GM19099 (cell line): Measurements from ENCODE around the gene WDR26.

Source experiments
- POLR2A ChIP-seq: IDR thresholded peaks from 3 replicates; pipeline ENCODE4 v1.6.1; 2011; ENCODE audit warnings: low read depth; ENCODE audit not compliant: insufficient read length; ENCODE audit errors: extremely low read depth

Gene WDR26

GRCh38 chr1:224377676-224378006, 57.0 kb downstream of the WDR26 start:
- no peak for TF ChIP-seq POLR2A

GRCh38 chr1:224375059-224375458, 59.5 kb downstream of the WDR26 start:
- no peak for TF ChIP-seq POLR2A

GRCh38 chr1:224373008-224373590, 61.5 kb downstream of the WDR26 start:
- TF ChIP-seq POLR2A: no peak

- no peak for TF ChIP-seq POLR2A
Measured at GRCh38 chr1:224368409-224368808, 66.2 kb downstream of the WDR26 start.

- TF ChIP-seq POLR2A: no peak
Measured at GRCh38 chr1:224359207-224359606, 75.4 kb downstream of the WDR26 start.

GRCh38 chr1:224358237-224358636, 76.4 kb downstream of the WDR26 start:
- TF ChIP-seq POLR2A: no peak

- no peak for TF ChIP-seq POLR2A
Measured at GRCh38 chr1:224357626-224358124, 76.9 kb downstream of the WDR26 start.

GRCh38 chr1:224356685-224357625, 77.6 kb downstream of the WDR26 start, which contains the start of gene CNIH4:
Gene CNIH4, plus strand, starts transcription at chr1:224356879. Its CDS starts 46 bp downstream, at chr1:224356925.
- TF ChIP-seq POLR2A: peak; percentile 84

- TF ChIP-seq POLR2A: no peak
Measured at GRCh38 chr1:224353975-224354925, 80.3 kb downstream of the WDR26 start.

GRCh38 chr1:224348137-224348536, 86.5 kb downstream of the WDR26 start:
- TF ChIP-seq POLR2A: no peak

- TF ChIP-seq POLR2A: no peak
Measured at GRCh38 chr1:224343679-224344078, 90.9 kb downstream of the WDR26 start.

GRCh38 chr1:224340453-224341384, 93.9 kb downstream of the WDR26 start:
- peak; percentile 29 for TF ChIP-seq POLR2A

GRCh38 chr1:224339442-224340033, 95.1 kb downstream of the WDR26 start:
- no peak for TF ChIP-seq POLR2A

- no peak for TF ChIP-seq POLR2A
Measured at GRCh38 chr1:224338150-224338838, 96.3 kb downstream of the WDR26 start.
